IMR-90 (cell line): ENCODE data around the gene BRME1.

Source experiments
- CTCF ChIP-seq: conservative IDR thresholded peaks from 2 replicates; pipeline ENCODE4 v1.5.1; 2012; ENCODE audit warnings: mild to moderate bottlenecking, low read depth, low read length, improper control_type of control experiment
- MAFK ChIP-seq: IDR thresholded peaks from 2 replicates; pipeline ENCODE4 v1.6.1; 2012; ENCODE audit warnings: low read depth, low read length, improper control_type of control experiment
- MAZ ChIP-seq: IDR thresholded peaks from 2 replicates; pipeline ENCODE4 v1.6.1; 2012; ENCODE audit warnings: low read depth, mild to moderate bottlenecking, low read length, improper control_type of control experiment, moderate library complexity, borderline replicate concordance
- MXI1 ChIP-seq: IDR thresholded peaks from 2 replicates; pipeline ENCODE4 v1.6.1; 2012; ENCODE audit warnings: low read depth, mild to moderate bottlenecking, low read length, moderate library complexity, borderline replicate concordance
- POLR2A ChIP-seq: IDR thresholded peaks from 2 replicates; pipeline ENCODE4 v1.6.1; 2012; ENCODE audit warnings: mild to moderate bottlenecking, low read depth, low read length
- RAD21 ChIP-seq: IDR thresholded peaks from 2 replicates; pipeline ENCODE4 v1.6.1; 2012; ENCODE audit warnings: low read length, improper control_type of control experiment
- RCOR1 ChIP-seq: IDR thresholded peaks from 2 replicates; pipeline ENCODE4 v1.6.1; 2012; ENCODE audit warnings: mild to moderate bottlenecking, low read length, improper control_type of control experiment; ENCODE audit not compliant: insufficient replicate concordance
- SMC3 ChIP-seq: fragments of 150-350 bp; IDR thresholded peaks from 2 replicates; pipeline ENCODE4 v1.6.1; 2016; ENCODE audit warnings: low read depth, mild to moderate bottlenecking, antibody characterized with exemption, low read length, moderate library complexity
- USF2 ChIP-seq: fragments of 150-350 bp; IDR thresholded peaks from 2 replicates; pipeline ENCODE4 v1.6.1; 2017; ENCODE audit warnings: mild to moderate bottlenecking, antibody characterized with exemption, low read length, low read depth

GRCh38 chr19:13869281-13869680, 36.6 kb downstream of the BRME1 start:
- TF ChIP-seq MAFK (no peak), CTCF (no peak), POLR2A (no peak), USF2 (no peak), SMC3 (no peak), RAD21 (no peak), MAZ (no peak), MXI1 (no peak), RCOR1 (no peak)
